GM19467 (cell line): ENCODE results near the gene COX4I1.
"Not testable (repeated sequence)": the region's sequence is repeated elsewhere in the genome, so short reads cannot be mapped to it uniquely, and the experiment has no call there.

Source experiments
- ATAC-seq: cut with Tn5 transposase; IDR thresholded peaks from one replicate; pipeline ENCODE4 v1.9.1; 2021; ENCODE audit warnings: mild to moderate bottlenecking, moderate library complexity; ENCODE audit not compliant: unreplicated experiment

The COX4I1 gene

GRCh38 chr16:85798901-85799496 is 496 bp upstream of the COX4I1 start:
- ATAC-seq, result peak; percentile 22

DNA sequence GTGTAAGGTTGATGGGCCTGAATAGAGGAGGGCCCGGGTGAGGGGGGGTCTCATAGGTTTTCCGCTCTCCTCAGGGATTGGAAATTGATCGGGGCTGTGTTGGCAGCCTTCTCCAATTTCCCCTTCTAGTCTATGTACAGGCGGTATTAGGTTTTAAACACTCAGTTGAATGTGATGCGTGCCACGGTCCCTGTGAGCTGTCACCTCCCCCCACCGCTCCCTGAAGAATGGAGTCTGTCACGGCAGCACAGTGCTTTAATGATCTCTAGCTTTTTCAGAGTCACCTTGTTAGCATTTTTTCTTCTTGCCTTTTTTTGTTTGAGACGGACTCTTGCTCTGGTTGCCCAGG is 800 bp downstream of the COX4I1 start:
- ATAC-seq, result no peak

DNA sequence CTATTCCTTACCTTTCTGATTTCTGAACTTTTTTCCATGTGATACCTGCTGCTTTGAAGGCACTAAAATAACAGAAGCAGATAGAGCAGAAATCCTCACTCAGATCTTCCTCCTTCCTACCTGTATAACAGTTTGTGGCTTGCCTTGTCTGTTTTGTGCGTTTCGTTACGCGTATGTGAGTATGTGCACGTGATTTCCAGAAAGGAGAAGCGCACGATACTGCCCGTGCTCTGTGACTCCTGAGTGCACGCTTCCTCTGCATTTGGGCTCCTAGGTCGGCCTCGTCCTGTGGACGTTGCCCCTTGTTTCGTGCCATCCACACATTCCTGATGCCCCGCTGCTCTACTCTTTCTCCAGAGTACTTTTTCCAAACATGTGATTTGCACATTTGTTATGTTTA is 4.1 kb downstream of the COX4I1 start:
- ATAC-seq, result no peak

GRCh38 chr16:85805442-85806045 is 6.0 kb downstream of the COX4I1 start:
- ATAC-seq, result no peak

GRCh38 chr16:85806539-85806938 is 7.0 kb downstream of the COX4I1 start:
- ATAC-seq, result no peak

DNA sequence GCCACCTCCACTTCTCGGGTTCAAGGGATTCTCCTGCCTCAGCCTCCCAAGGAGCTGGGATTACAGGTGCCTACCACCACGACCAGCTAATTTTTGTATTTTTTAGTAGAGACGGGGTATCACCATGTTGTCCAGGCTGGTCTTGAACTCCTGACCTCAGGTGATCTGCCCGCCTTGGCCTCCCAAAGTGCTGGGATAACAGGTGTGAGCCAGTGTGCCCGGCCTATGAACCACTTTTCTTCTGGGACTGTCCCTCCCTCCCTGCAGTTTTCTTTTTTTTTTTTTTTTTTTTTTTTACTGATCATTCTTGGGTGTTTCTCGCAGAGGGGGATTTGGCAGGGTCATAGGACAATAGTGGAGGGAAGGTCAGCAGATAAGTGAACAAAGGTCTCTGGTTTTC is 7.8 kb downstream of the COX4I1 start:
- not testable (repeated sequence) for ATAC-seq

DNA sequence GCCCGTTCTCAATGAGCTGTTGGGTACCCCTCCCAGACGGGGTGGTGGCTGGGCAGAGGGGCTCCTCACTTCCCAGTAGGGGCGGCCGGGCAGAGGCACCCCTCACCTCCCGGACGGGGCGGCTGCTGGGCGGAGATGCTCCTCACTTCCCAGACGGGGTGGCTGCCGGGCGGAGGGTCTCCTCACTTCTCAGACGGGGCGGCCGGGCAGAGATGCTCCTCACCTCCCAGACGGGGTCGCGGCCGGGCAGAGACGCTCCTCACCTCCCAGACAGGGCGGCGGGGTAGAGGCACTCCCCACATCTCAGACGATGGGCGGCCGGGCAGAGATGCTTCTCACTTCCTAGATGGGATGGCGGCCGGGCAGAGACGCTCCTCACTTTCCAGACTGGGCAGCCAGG is 8.6 kb downstream of the COX4I1 start:
- not testable (repeated sequence) for ATAC-seq

DNA sequence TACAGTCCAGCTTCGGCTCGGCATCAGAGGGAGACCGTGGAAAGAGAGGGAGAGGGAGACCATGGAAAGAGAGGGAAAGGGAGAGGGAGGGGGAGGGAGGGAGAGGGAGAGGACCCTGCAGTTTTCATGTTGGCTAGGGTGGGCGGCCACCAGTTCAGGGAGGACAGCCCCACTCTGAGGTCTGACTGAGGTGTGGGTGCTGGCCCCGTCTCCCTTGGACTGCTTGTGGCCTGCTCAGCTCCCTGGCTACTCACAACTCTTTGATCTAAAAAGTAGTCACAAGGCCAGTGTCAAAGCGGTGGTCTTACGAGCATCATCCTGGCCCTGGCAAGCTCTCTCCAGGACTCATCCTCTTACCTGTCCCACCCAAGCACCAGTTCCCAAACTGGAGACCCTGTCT is 9.4 kb downstream of the COX4I1 start:
- ATAC-seq, result no peak

GRCh38 chr16:85809645-85810044 is 10.2 kb downstream of the COX4I1 start:
- ATAC-seq, result no peak

- no peak for ATAC-seq
Measured at GRCh38 chr16:85810097-85810741, 10.7 kb downstream of the COX4I1 start.

GRCh38 chr16:85810742-85811115 is 11.2 kb downstream of the COX4I1 start:
- ATAC-seq, result no peak

- no peak for ATAC-seq
Measured at GRCh38 chr16:85812031-85812807, 12.7 kb downstream of the COX4I1 start.

DNA sequence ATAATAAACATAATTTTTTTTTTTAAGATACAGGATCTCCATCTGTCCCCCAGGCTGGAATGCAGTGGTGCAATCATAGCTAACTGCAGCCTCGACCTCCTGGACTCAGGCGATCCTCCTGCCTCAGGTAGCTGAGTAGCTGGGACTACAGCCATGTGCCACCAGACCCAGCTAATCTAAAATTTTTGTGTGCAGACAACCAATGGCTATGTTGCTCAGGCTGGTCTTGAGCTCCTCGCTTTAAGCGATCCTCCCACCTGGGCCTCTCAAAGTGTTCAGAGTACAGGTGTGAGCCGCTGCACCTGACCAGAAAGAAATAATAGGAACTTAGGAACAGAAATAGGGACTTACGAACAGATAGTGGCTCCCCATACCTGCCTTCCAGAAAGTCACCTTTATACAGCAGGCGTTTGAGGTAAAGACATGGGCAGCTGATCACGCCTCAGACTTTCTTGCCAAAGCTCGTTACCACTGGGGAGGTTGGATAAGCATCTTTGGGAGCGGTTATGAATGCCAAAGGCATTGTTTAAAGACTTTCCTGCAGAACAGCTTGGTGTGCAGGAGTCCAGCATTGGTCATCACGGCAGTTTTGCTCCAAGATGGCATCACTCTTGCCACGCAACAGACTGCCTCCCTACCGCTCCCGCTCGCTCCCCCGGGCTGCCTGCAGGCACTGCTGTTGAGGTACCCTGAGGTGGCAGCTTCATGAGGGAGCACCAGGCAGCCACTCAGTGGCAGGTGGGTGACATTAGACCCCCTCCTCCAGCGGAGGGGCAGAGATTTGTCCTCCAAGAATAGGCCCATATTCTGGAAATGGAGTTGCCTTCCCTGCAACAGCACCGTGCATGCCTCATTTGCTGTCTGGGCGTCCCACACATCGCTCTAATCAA is 13.6 kb downstream of the COX4I1 start:
- no peak for ATAC-seq

GRCh38 chr16:85816159-85816558 is 16.7 kb downstream of the COX4I1 start:
- ATAC-seq, result no peak

DNA sequence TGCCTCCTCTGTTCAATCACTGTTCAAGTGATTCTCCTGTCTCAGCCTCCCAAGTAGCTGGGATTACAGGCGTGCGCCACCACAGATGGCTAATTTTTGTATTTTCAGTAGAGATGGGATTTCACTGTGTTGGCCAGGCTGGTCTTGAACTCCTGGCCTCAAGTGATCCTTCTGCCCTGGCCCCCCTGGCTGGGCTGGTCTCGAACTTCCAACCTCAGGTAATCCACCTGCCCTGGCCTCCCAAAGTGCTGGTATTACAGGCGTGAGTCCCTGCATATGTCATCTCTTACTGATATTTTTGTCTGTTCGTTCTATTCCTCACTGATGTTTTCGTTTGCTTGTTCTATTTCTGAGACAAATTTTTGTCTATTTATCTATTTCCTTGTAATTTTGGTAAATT is 17.7 kb downstream of the COX4I1 start:
- ATAC-seq, result not testable (repeated sequence)

- no peak for ATAC-seq
Measured at GRCh38 chr16:85819245-85819644, 19.8 kb downstream of the COX4I1 start.

DNA sequence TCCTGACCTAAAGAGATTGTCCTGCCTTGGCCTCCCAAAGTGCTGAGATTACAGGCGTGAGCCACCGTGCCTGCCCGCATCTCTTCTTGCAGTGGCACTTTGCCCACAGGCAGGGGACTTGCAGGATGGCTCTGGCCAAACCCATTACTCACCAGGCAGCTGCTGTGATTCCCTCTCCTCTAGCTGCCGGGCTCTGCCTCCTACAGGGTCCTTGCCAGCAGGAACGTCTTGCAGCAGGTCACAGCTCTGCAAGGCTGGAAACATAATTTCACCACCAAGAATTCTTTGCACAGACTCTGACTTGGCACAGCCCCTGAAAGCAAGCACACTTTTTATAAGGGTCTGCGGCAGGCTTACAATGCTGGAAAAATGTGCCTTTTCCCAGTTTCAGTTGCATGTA is 20.3 kb downstream of the COX4I1 start:
- no peak for ATAC-seq

GRCh38 chr16:85820604-85821372 is 21.3 kb downstream of the COX4I1 start:
- no peak for ATAC-seq

- ATAC-seq, result peak; percentile 69
Measured at GRCh38 chr16:85821390-85822135, 22.1 kb downstream of the COX4I1 start.
